ENCODE results near the gene CTSO.

CTSO gene

GRCh38 chr4:155929833-155930232 lies 23.8 kb downstream of the CTSO start:
- TF ChIP-seq ZFX (IDR thresholded peaks at IDR 0.05), result no peak
- no peak overlapping the region for H3K27ac ChIP-seq

GRCh38 chr4:155924637-155925036 lies 29.0 kb downstream of the CTSO start:
- no peak for TF ChIP-seq ZFX (IDR thresholded peaks at IDR 0.05)
- no peak for TF ChIP-seq CTCF (conservative IDR thresholded peaks at IDR 0.05)
- no peak overlapping the region for H3K27ac ChIP-seq

GRCh38 chr4:155921597-155921996 lies 32.1 kb downstream of the CTSO start:
- TF ChIP-seq CTCF (conservative IDR thresholded peaks at IDR 0.05), result no peak
- no peak for TF ChIP-seq ZFX (IDR thresholded peaks at IDR 0.05)
- no peak overlapping the region for H3K27ac ChIP-seq

GRCh38 chr4:155914782-155915181 lies 38.9 kb downstream of the CTSO start:
- H3K27ac ChIP-seq, result no peak overlapping the region
- no peak for TF ChIP-seq CTCF (conservative IDR thresholded peaks at IDR 0.05)
- TF ChIP-seq ZFX (IDR thresholded peaks at IDR 0.05), result no peak

- no peak overlapping the region for H3K27ac ChIP-seq
- TF ChIP-seq CTCF (conservative IDR thresholded peaks at IDR 0.05) (no peak), ZFX (IDR thresholded peaks at IDR 0.05) (no peak)
These were observed 41.8 kb downstream of the CTSO start for GRCh38 chr4:155911905-155912304.

GRCh38 chr4:155909615-155910226 lies 43.9 kb downstream of the CTSO start:
- no peak overlapping the region for H3K27ac ChIP-seq
- no peak for TF ChIP-seq CTCF (conservative IDR thresholded peaks at IDR 0.05)

GRCh38 chr4:155908187-155909139 lies 45.2 kb downstream of the CTSO start:
- TF ChIP-seq CTCF (conservative IDR thresholded peaks at IDR 0.05), result no peak
- no peak for TF ChIP-seq ZFX (IDR thresholded peaks at IDR 0.05)
- no peak overlapping the region for H3K27ac ChIP-seq
